Stromal cell of bone marrow (primary cell): ENCODE results near the gene BLM.
"Not testable (repeated sequence)": the region's sequence is repeated elsewhere in the genome, so short reads cannot be mapped to it uniquely, and the experiment has no call there.

Experiments
- DNase-seq: peaks from one replicate; pipeline ENCODE4 v3.0.0-alpha.2; 2012; ENCODE audit warnings: low read depth

Gene BLM

GRCh38 chr15:90740545-90740944, 23.4 kb downstream of the BLM start:
- not testable (repeated sequence) for DNase-seq

GRCh38 chr15:90742087-90742486, 24.9 kb downstream of the BLM start:
- DNase-seq: no peak

- DNase-seq: no peak
Measured at GRCh38 chr15:90743407-90743806, 26.3 kb downstream of the BLM start.

- DNase-seq: no peak
Measured at GRCh38 chr15:90744759-90745402, 27.7 kb downstream of the BLM start.

- DNase-seq: no peak
Measured at GRCh38 chr15:90749754-90750153, 32.6 kb downstream of the BLM start.

GRCh38 chr15:90750186-90750585, 33.0 kb downstream of the BLM start:
- DNase-seq: no peak

- DNase-seq: no peak
Measured at GRCh38 chr15:90751300-90751825, 34.2 kb downstream of the BLM start.

- DNase-seq: no peak
Measured at GRCh38 chr15:90756916-90757315, 39.8 kb downstream of the BLM start.

GRCh38 chr15:90757461-90757860, 40.3 kb downstream of the BLM start:
- no peak for DNase-seq

GRCh38 chr15:90760661-90761232, 43.6 kb downstream of the BLM start:
- no peak for DNase-seq

- no peak for DNase-seq
Measured at GRCh38 chr15:90761629-90762028, 44.5 kb downstream of the BLM start.

GRCh38 chr15:90762109-90762508, 45.0 kb downstream of the BLM start:
- DNase-seq: peak; percentile 28

GRCh38 chr15:90763366-90764099, 46.4 kb downstream of the BLM start:
- no peak for DNase-seq

GRCh38 chr15:90765531-90765930, 48.4 kb downstream of the BLM start:
- no peak for DNase-seq

GRCh38 chr15:90765966-90766365, 48.8 kb downstream of the BLM start:
- no peak for DNase-seq

- DNase-seq: no peak
Measured at GRCh38 chr15:90769375-90769774, 52.2 kb downstream of the BLM start.

GRCh38 chr15:90773485-90773884, 56.3 kb downstream of the BLM start:
- no peak for DNase-seq

- no peak for DNase-seq
Measured at GRCh38 chr15:90774731-90775514, 57.8 kb downstream of the BLM start.

GRCh38 chr15:90780916-90781315, 63.8 kb downstream of the BLM start:
- no peak for DNase-seq

GRCh38 chr15:90782442-90782841, 65.3 kb downstream of the BLM start:
- DNase-seq: no peak

- peak; percentile 5 for DNase-seq
Measured at GRCh38 chr15:90787881-90788280, 70.7 kb downstream of the BLM start.

GRCh38 chr15:90789462-90789861, 72.3 kb downstream of the BLM start:
- DNase-seq: no peak
